Neural cell (in vitro differentiated cells): ENCODE results near the gene SIK1. TPM values are rescaled to one million over a fixed set of nuclear protein-coding genes. Genes with fewer than 3 reads are reported as not detected.
"Not testable (repeated sequence)": the region's sequence is repeated elsewhere in the genome, so short reads cannot be mapped to it uniquely, and the experiment has no call there.

Experiments used
- H2AFZ ChIP-seq: fragments of 200-600, 300-800 bp; sonication (generic), shearing (Covaris generic); 2 replicates; pipeline ENCODE4 v1.6.0; 2014; ENCODE audit warnings: low read depth, mild to moderate bottlenecking, antibody characterized with exemption, low read length, moderate library complexity
- H3F3A ChIP-seq: fragments of 200-600 bp; shearing (Covaris generic); 2 replicates; pipeline ENCODE4 v1.6.1; 2016; ENCODE audit warnings: mild to moderate bottlenecking, moderate library complexity, mixed read lengths, antibody characterized with exemption, low read length; ENCODE audit not compliant: insufficient read depth, poor library complexity, severe bottlenecking
- H3K27ac ChIP-seq: fragments of 200-600, 300-800 bp; sonication (generic), shearing (Covaris generic); 2 replicates; pipeline ENCODE4 v1.5.1; 2014; ENCODE audit warnings: mild to moderate bottlenecking, low read length, moderate library complexity
- H3K27me3 ChIP-seq: fragments of 300-800, 200-600 bp; sonication (generic), shearing (Covaris generic); 2 replicates; pipeline ENCODE4 v1.6.0; 2014; ENCODE audit warnings: mild to moderate bottlenecking, low read depth, low read length, moderate library complexity; ENCODE audit not compliant: insufficient read depth
- H3K36me3 ChIP-seq: fragments of 300-800, 200-600 bp; sonication (generic), shearing (Covaris generic); 2 replicates; pipeline ENCODE4 v1.5.1; 2014; ENCODE audit warnings: mild to moderate bottlenecking, antibody characterized with exemption, low read length, moderate library complexity; ENCODE audit not compliant: insufficient read depth
- H3K4me2 ChIP-seq: fragments of 300-800, 200-600 bp; sonication (generic), shearing (Covaris generic); 2 replicates; pipeline ENCODE4 v1.6.0; 2014; ENCODE audit warnings: mild to moderate bottlenecking, low read length
- H3K4me3 ChIP-seq: fragments of 300-800, 200-600 bp; sonication (generic), shearing (Covaris generic); 2 replicates; pipeline ENCODE4 v1.5.1; 2014; ENCODE audit warnings: mild to moderate bottlenecking, low read length, moderate library complexity
- H3K79me2 ChIP-seq: fragments of 200-600 bp; shearing (Covaris generic); replicated peaks from 2 replicates; pipeline ENCODE4 v1.6.0; 2014; ENCODE audit warnings: mild to moderate bottlenecking, low read length, moderate library complexity; ENCODE audit not compliant: insufficient read depth
- H3K9ac ChIP-seq: fragments of 300-800, 200-600 bp; sonication (generic), shearing (Covaris generic); 2 replicates; pipeline ENCODE4 v1.6.1; 2016; ENCODE audit warnings: mild to moderate bottlenecking, low read length, mixed read lengths
- H3K9me2 ChIP-seq: fragments of 200-600 bp; shearing (Covaris generic); 2 replicates; pipeline ENCODE4 v1.6.1; 2016; ENCODE audit warnings: mild to moderate bottlenecking, low read length, mixed read lengths; ENCODE audit not compliant: insufficient read depth
- H3K9me3 ChIP-seq: fragments of 200-600, 300-800 bp; sonication (generic), shearing (Covaris generic); 2 replicates; pipeline ENCODE4 v1.6.1; 2016; ENCODE audit warnings: mild to moderate bottlenecking, mixed run types, low read length, moderate library complexity, mixed read lengths
- H4K20me1 ChIP-seq: fragments of 200-600 bp; shearing (Covaris generic); 2 replicates; pipeline ENCODE4 v1.6.1; 2016; ENCODE audit warnings: mild to moderate bottlenecking, mixed run types; ENCODE audit not compliant: insufficient read depth
- polyA plus RNA-seq: library from polyadenylated mRNA; depleted of rRNA; stranded (reverse); fragments of >200 nt; gene quantifications from 2 replicates; pipeline ENCODE4 v1.2.3, GENCODE V29; 2014

Gene SIK1
- polyA plus RNA-seq, 1 donor from 2014 or later, result 2.6 TPM

- not testable (repeated sequence) for H3F3A ChIP-seq, H3K4me2 ChIP-seq, H3K9ac ChIP-seq, H3K9me3 ChIP-seq, H4K20me1 ChIP-seq, H3K4me3 ChIP-seq, H3K27ac ChIP-seq, H3K9me2 ChIP-seq, H3K79me2 ChIP-seq, H3K36me3 ChIP-seq, H3K27me3 ChIP-seq, H2AFZ ChIP-seq
These were observed 33.5 kb upstream of the SIK1 start for GRCh38 chr21:43460475-43460874.

- H3K4me3 ChIP-seq, H3K9me3 ChIP-seq, H3K9me2 ChIP-seq, H3F3A ChIP-seq, H3K27me3 ChIP-seq, H3K36me3 ChIP-seq, H3K79me2 ChIP-seq, H3K4me2 ChIP-seq, H3K9ac ChIP-seq, H2AFZ ChIP-seq, H4K20me1 ChIP-seq, H3K27ac ChIP-seq: not testable (repeated sequence)
These were observed 32.1 kb upstream of the SIK1 start for GRCh38 chr21:43458995-43459394.

- not testable (repeated sequence) for H3K9me3 ChIP-seq, H2AFZ ChIP-seq
These were observed 29.8 kb upstream of the SIK1 start for GRCh38 chr21:43456616-43457314.

GRCh38 chr21:43455717-43456116, 28.8 kb upstream of the SIK1 start:
- not testable (repeated sequence) for H3K9me2 ChIP-seq, H4K20me1 ChIP-seq, H3F3A ChIP-seq, H3K4me3 ChIP-seq, H3K4me2 ChIP-seq, H3K27me3 ChIP-seq, H3K79me2 ChIP-seq, H3K9me3 ChIP-seq, H3K27ac ChIP-seq, H3K36me3 ChIP-seq, H2AFZ ChIP-seq, H3K9ac ChIP-seq

More at GRCh38 chr21:43456616-43457314, 29.8 kb upstream of the SIK1 start:
- H3K79me2 ChIP-seq, H3K36me3 ChIP-seq, H3K4me2 ChIP-seq, H3K27ac ChIP-seq, H3K9me2 ChIP-seq, H3K27me3 ChIP-seq, H3F3A ChIP-seq, H3K4me3 ChIP-seq, H4K20me1 ChIP-seq, H3K9ac ChIP-seq: not testable (repeated sequence)

GRCh38 chr21:43454176-43454575, 27.2 kb upstream of the SIK1 start:
- not testable (repeated sequence) for H3K79me2 ChIP-seq, H3K36me3 ChIP-seq, H4K20me1 ChIP-seq, H3F3A ChIP-seq, H2AFZ ChIP-seq, H3K27ac ChIP-seq, H3K4me2 ChIP-seq, H3K9me3 ChIP-seq, H3K9ac ChIP-seq, H3K4me3 ChIP-seq, H3K27me3 ChIP-seq, H3K9me2 ChIP-seq

- not testable (repeated sequence) for H3K36me3 ChIP-seq, H3K4me2 ChIP-seq, H3K27me3 ChIP-seq, H3K9ac ChIP-seq, H4K20me1 ChIP-seq, H3K4me3 ChIP-seq, H2AFZ ChIP-seq, H3K79me2 ChIP-seq, H3K27ac ChIP-seq, H3K9me3 ChIP-seq, H3F3A ChIP-seq, H3K9me2 ChIP-seq
These were observed 24.9 kb upstream of the SIK1 start for GRCh38 chr21:43451850-43452249.

- H3K27me3 ChIP-seq, H3K27ac ChIP-seq, H3K9me3 ChIP-seq, H3F3A ChIP-seq, H4K20me1 ChIP-seq, H3K4me2 ChIP-seq, H3K79me2 ChIP-seq, H3K36me3 ChIP-seq, H2AFZ ChIP-seq, H3K4me3 ChIP-seq, H3K9me2 ChIP-seq, H3K9ac ChIP-seq: not testable (repeated sequence)
These were observed 23.4 kb upstream of the SIK1 start for GRCh38 chr21:43450287-43450686.

- not testable (repeated sequence) for H3K4me3 ChIP-seq, H3F3A ChIP-seq, H3K9me2 ChIP-seq, H3K9me3 ChIP-seq, H3K36me3 ChIP-seq, H3K4me2 ChIP-seq, H3K27ac ChIP-seq, H2AFZ ChIP-seq, H3K79me2 ChIP-seq, H4K20me1 ChIP-seq, H3K9ac ChIP-seq, H3K27me3 ChIP-seq
These were observed 20.5 kb upstream of the SIK1 start for GRCh38 chr21:43447353-43447977.
